Measurements from ENCODE around the gene EYA3. TPM values are rescaled to one million over a fixed set of nuclear protein-coding genes. Genes with fewer than 3 reads are reported as not detected.

EYA3 gene
- total RNA-seq, 3 donors from 2014 or later (not counting 1 experiment from before 2014, with no cell fraction given): 17.7 to 25.2 (median 19.1) TPM

DNA sequence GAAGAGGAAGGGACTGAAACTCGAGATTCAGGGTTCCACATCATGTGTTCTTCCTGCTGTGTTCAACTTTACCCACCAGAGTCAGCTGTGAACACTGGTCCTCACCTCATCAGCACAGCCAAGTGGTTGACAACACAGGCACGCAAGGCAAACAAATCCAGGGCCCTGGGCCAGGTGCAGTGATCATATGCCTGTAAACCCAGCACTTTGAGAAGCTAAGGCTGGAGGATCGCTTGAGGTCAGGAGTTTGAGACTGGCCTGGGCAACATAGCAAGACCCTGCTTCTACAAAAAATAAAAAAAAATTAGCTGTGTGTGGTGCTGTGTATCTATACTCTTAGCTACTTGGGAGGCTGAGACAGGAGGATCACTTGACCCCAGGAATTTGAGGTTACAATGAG lies 137.0 kb downstream of the EYA3 start:
- Histone ChIP-seq H3K4me3 (ENCODE audit: low read length) (no peak overlapping the region), H3K9me3 (ENCODE audit: control insufficient read depth, insufficient read depth, low read length) (no peaks in the 10 kb centered on the region), H3K27ac (ENCODE audit: low read length) (no peak overlapping the region), H3K4me1 (ENCODE audit: control insufficient read depth, insufficient read depth, low read length) (no peaks in the 10 kb centered on the region), H3K36me3 (ENCODE audit: control insufficient read depth, insufficient read depth, low read length) (no peaks in the 10 kb centered on the region), H3K27me3 (ENCODE audit: control insufficient read depth, insufficient read depth, low read length) (no peaks in the 10 kb centered on the region)
- whole genome bisulfite sequencing (ENCODE audit: insufficient coverage): 49% methylated on average over 3 of the region's 3 CpGs
- no peak overlapping the region for H3K27ac Mint-ChIP-seq
- H3K27me3 Mint-ChIP-seq (ENCODE audit: low read depth in 2 of 2): no peaks in the 10 kb centered on the region
- intact Hi-C loops (cut with micrococcal nuclease): no loop called here
- H3K4me1 Mint-ChIP-seq: no peaks in the 10 kb centered on the region
- ATAC-seq (no peak), DNase-seq (no peak)
- H3K4me3 Mint-ChIP-seq: no peak overlapping the region
- H3K36me3 Mint-ChIP-seq: no peaks in the 10 kb centered on the region
- TF ChIP-seq, protein P1, sequence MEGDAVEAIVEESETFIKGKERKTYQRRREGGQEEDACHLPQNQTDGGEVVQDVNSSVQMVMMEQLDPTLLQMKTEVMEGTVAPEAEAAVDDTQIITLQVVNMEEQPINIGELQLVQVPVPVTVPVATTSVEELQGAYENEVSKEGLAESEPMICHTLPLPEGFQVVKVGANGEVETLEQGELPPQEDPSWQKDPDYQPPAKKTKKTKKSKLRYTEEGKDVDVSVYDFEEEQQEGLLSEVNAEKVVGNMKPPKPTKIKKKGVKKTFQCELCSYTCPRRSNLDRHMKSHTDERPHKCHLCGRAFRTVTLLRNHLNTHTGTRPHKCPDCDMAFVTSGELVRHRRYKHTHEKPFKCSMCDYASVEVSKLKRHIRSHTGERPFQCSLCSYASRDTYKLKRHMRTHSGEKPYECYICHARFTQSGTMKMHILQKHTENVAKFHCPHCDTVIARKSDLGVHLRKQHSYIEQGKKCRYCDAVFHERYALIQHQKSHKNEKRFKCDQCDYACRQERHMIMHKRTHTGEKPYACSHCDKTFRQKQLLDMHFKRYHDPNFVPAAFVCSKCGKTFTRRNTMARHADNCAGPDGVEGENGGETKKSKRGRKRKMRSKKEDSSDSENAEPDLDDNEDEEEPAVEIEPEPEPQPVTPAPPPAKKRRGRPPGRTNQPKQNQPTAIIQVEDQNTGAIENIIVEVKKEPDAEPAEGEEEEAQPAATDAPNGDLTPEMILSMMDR (IDR thresholded peaks at IDR 0.05): no peak
- no peaks in the 10 kb centered on the region for H3K9me3 Mint-ChIP-seq

DNA sequence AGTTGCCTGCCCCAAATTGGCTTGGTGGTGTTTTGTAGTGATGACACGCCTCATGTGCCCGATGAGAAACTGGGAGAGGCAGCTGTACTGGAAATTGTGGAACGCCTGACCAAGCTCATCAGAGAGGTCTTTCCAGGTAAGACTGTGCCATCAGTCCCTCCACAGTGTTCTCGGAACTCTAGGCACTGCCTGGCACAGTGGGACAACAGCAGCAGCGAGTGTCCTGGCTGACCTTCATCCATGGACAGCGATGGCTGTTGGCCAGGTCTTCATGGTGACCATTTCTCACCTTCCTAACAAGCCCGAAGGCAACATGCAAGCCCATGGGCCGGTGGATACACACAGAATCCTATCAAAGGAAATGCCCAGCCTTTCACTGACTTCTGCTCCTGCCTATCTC lies 139.4 kb downstream of the EYA3 start:
- H3K27me3 Mint-ChIP-seq (ENCODE audit: low read depth in 2 of 2): no peaks in the 10 kb centered on the region
- no peak overlapping the region for H3K27ac Mint-ChIP-seq

DNA sequence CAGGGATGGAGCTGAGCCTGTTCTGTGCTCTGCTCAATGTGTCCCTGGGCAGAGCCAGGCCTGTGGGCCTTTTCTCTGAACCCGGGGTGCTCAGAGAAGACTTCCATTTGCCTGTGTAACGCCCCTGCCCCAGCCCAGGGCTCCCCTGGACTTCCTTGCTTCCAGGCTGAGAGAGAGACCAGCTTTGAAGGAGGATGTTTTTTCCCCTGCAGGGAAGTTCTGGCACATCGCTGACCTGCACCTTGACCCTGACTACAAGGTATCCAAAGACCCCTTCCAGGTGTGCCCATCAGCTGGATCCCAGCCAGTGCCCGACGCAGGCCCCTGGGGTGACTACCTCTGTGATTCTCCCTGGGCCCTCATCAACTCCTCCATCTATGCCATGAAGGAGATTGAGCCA lies 143.4 kb downstream of the EYA3 start:
- no peaks in the 10 kb centered on the region for H3K27me3 ChIP-seq (ENCODE audit: control insufficient read depth, insufficient read depth, low read length)
- H3K27ac ChIP-seq (ENCODE audit: low read length): no peak overlapping the region
- TF ChIP-seq, protein P1 (IDR thresholded peaks at IDR 0.05): no peak
- no peaks in the 10 kb centered on the region for H3K9me3 ChIP-seq (ENCODE audit: control insufficient read depth, insufficient read depth, low read length)
- H3K4me1 ChIP-seq (ENCODE audit: control insufficient read depth, insufficient read depth, low read length): peaks cover 28% of the 10 kb centered on the region
- 95% methylated on average over 5 of the region's 5 CpGs for WGBS (ENCODE audit: insufficient coverage)
- H3K36me3 Mint-ChIP-seq: no peaks in the 10 kb centered on the region
- intact Hi-C loops (cut with micrococcal nuclease): no loop called here
- H3K4me1 Mint-ChIP-seq: peaks cover 22 to 29% of the 10 kb centered on the region in 2 donors
- DNase-seq (no peak), ATAC-seq (no peak)
- no peaks in the 10 kb centered on the region for H3K27me3 Mint-ChIP-seq (ENCODE audit: low read depth in 2 of 2)
- no peaks in the 10 kb centered on the region for H3K36me3 ChIP-seq (ENCODE audit: control insufficient read depth, insufficient read depth, low read length)
- H3K9me3 Mint-ChIP-seq: no peaks in the 10 kb centered on the region
- no peak overlapping the region for H3K4me3 ChIP-seq (ENCODE audit: low read length)
- H3K27ac Mint-ChIP-seq: peak overlapping the region; percentile 93
- no peak overlapping the region for H3K4me3 Mint-ChIP-seq

More for the DNA sequence above, 139.4 kb downstream of the EYA3 start:
- H3K4me3 Mint-ChIP-seq: no peak overlapping the region
- intact Hi-C loops (cut with micrococcal nuclease): no loop called here
- TF ChIP-seq, protein P1 (IDR thresholded peaks at IDR 0.05): no peak
- H3K4me3 ChIP-seq (ENCODE audit: low read length): no peak overlapping the region
- H3K27ac ChIP-seq (ENCODE audit: low read length): no peak overlapping the region
- no peaks in the 10 kb centered on the region for H3K36me3 ChIP-seq (ENCODE audit: control insufficient read depth, insufficient read depth, low read length)
- WGBS (ENCODE audit: insufficient coverage): 91% methylated on average over 8 of the region's 8 CpGs
- peaks cover 4% of the 10 kb centered on the region in 2 donors for H3K4me1 Mint-ChIP-seq
- no peak for DNase-seq
- no peaks in the 10 kb centered on the region for H3K27me3 ChIP-seq (ENCODE audit: control insufficient read depth, insufficient read depth, low read length)
- no peaks in the 10 kb centered on the region for H3K9me3 Mint-ChIP-seq
- no peak for ATAC-seq
- no peaks in the 10 kb centered on the region for H3K9me3 ChIP-seq (ENCODE audit: control insufficient read depth, insufficient read depth, low read length)
- no peaks in the 10 kb centered on the region for H3K36me3 Mint-ChIP-seq
- H3K4me1 ChIP-seq (ENCODE audit: control insufficient read depth, insufficient read depth, low read length): peaks cover 7% of the 10 kb centered on the region

All from natural killer cell (primary cell).